ENCODE data around the gene CNGB1. TPM values are rescaled to one million over a fixed set of nuclear protein-coding genes. Genes with fewer than 3 reads are reported as not detected.

CNGB1 gene
- total RNA-seq, 1 experiment from 2014 or later, result not detected

DNA sequence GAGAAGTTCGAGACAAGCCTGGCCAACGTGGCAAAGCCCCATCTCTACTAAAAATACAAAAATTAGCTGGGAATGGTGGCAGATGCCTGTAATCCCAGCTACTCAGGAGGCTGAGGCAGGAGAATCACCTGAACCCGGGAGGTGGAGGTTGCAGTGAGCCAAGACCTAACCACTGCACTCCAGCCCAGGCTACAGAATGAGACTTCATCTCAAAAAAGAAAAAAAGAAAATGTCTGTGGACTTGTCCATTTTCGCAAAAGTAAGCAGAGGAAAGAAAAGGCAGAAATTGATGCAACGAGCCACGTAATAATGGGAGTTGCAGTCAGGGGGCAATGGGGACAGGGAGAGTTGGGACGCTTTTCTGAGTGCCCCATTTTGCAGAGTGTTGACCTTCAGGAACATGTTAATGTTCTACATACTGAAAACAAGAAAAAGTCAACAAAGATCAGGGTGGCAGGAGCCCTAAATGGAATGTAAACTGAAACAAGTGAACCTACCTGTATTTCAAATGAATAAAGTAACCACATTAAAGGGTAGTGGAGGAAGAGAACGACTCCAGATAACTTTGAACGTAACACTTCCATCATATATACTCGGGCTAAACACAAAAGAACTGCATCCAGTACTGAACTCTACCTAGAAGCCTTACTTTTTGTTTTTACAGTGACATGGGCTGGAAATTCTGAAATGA is 76.4 kb downstream of the CNGB1 start:
- Mint-ChIP-seq H3K9me3 (no peaks in the 10 kb centered on the region), H3K4me1 (peaks cover 34% of the 10 kb centered on the region), H3K36me3 (no peaks in the 10 kb centered on the region), H3K27ac (0 out of 2 replicates have a peak overlapping the region, but pooled peaks have one; percentile 7), H3K4me3 (no peak overlapping the region), H3K27me3 (ENCODE audit: low read depth) (no peaks in the 10 kb centered on the region)
- POLR2A ChIA-PET, result interaction anchor here (0.7 kb wide), 1 partner anchor 31 kb away, joined by 3 read pairs; no protein-coding TSS in a partner anchor
- ATAC-seq, result no peak
- TF ChIP-seq, protein P1, sequence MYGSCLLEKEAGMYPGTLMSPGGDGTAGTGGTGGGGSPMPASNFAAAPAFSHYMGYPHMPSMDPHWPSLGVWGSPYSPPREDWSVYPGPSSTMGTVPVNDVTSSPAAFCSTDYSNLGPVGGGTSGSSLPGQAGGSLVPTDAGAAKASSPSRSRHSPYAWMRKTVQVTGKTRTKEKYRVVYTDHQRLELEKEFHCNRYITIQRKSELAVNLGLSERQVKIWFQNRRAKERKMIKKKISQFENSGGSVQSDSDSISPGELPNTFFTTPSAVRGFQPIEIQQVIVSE (CRISPR knock-in tag; IDR thresholded peaks at IDR 0.05; ENCODE audit: borderline replicate concordance), result no peak
- TF ChIP-seq TEAD1 (CRISPR knock-in tag; IDR thresholded peaks at IDR 0.05) (no peak), NFE2L1 (CRISPR knock-in tag; IDR thresholded peaks at IDR 0.05) (no peak), SMAD3 (CRISPR knock-in tag; IDR thresholded peaks at IDR 0.05; ENCODE audit: borderline replicate concordance) (no peak), PREB (CRISPR knock-in tag; IDR thresholded peaks at IDR 0.05; ENCODE audit: borderline replicate concordance) (no peak), HMGXB4 (CRISPR knock-in tag; IDR thresholded peaks at IDR 0.05) (no peak), NR1H2 (CRISPR knock-in tag; IDR thresholded peaks at IDR 0.05) (no peak), IRF1 (CRISPR knock-in tag; IDR thresholded peaks at IDR 0.05) (no peak), USF2 (CRISPR knock-in tag; IDR thresholded peaks at IDR 0.05) (no peak), ZNF219 (CRISPR knock-in tag; IDR thresholded peaks at IDR 0.05; ENCODE audit: borderline replicate concordance) (no peak), MYBL2 (CRISPR knock-in tag; IDR thresholded peaks at IDR 0.05) (no peak), STAT6 (CRISPR knock-in tag; conservative IDR thresholded peaks at IDR 0.05; ENCODE audit: low read depth) (no peak)
- TF ChIP-seq, protein P2, sequence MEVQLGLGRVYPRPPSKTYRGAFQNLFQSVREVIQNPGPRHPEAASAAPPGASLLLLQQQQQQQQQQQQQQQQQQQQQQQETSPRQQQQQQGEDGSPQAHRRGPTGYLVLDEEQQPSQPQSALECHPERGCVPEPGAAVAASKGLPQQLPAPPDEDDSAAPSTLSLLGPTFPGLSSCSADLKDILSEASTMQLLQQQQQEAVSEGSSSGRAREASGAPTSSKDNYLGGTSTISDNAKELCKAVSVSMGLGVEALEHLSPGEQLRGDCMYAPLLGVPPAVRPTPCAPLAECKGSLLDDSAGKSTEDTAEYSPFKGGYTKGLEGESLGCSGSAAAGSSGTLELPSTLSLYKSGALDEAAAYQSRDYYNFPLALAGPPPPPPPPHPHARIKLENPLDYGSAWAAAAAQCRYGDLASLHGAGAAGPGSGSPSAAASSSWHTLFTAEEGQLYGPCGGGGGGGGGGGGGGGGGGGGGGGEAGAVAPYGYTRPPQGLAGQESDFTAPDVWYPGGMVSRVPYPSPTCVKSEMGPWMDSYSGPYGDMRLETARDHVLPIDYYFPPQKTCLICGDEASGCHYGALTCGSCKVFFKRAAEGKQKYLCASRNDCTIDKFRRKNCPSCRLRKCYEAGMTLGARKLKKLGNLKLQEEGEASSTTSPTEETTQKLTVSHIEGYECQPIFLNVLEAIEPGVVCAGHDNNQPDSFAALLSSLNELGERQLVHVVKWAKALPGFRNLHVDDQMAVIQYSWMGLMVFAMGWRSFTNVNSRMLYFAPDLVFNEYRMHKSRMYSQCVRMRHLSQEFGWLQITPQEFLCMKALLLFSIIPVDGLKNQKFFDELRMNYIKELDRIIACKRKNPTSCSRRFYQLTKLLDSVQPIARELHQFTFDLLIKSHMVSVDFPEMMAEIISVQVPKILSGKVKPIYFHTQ (CRISPR knock-in tag; IDR thresholded peaks at IDR 0.05), result no peak
- TF ChIP-seq, protein P3, sequence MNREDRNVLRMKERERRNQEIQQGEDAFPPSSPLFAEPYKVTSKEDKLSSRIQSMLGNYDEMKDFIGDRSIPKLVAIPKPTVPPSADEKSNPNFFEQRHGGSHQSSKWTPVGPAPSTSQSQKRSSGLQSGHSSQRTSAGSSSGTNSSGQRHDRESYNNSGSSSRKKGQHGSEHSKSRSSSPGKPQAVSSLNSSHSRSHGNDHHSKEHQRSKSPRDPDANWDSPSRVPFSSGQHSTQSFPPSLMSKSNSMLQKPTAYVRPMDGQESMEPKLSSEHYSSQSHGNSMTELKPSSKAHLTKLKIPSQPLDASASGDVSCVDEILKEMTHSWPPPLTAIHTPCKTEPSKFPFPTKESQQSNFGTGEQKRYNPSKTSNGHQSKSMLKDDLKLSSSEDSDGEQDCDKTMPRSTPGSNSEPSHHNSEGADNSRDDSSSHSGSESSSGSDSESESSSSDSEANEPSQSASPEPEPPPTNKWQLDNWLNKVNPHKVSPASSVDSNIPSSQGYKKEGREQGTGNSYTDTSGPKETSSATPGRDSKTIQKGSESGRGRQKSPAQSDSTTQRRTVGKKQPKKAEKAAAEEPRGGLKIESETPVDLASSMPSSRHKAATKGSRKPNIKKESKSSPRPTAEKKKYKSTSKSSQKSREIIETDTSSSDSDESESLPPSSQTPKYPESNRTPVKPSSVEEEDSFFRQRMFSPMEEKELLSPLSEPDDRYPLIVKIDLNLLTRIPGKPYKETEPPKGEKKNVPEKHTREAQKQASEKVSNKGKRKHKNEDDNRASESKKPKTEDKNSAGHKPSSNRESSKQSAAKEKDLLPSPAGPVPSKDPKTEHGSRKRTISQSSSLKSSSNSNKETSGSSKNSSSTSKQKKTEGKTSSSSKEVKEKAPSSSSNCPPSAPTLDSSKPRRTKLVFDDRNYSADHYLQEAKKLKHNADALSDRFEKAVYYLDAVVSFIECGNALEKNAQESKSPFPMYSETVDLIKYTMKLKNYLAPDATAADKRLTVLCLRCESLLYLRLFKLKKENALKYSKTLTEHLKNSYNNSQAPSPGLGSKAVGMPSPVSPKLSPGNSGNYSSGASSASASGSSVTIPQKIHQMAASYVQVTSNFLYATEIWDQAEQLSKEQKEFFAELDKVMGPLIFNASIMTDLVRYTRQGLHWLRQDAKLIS (CRISPR knock-in tag; IDR thresholded peaks at IDR 0.05; ENCODE audit: borderline replicate concordance), result no peak
- TF ChIP-seq, protein P4, sequence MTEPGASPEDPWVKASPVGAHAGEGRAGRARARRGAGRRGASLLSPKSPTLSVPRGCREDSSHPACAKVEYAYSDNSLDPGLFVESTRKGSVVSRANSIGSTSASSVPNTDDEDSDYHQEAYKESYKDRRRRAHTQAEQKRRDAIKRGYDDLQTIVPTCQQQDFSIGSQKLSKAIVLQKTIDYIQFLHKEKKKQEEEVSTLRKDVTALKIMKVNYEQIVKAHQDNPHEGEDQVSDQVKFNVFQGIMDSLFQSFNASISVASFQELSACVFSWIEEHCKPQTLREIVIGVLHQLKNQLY (CRISPR knock-in tag; IDR thresholded peaks at IDR 0.05), result no peak
- TF ChIP-seq, protein P5, sequence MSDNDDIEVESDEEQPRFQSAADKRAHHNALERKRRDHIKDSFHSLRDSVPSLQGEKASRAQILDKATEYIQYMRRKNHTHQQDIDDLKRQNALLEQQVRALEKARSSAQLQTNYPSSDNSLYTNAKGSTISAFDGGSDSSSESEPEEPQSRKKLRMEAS (CRISPR knock-in tag; IDR thresholded peaks at IDR 0.05), result no peak
- DNase-seq (ENCODE audit: low spot score), result no peak
- CTCF ChIA-PET, result interaction anchor here (0.9 kb wide), 1 partner anchor 31 kb away, joined by 3 read pairs; no protein-coding TSS in a partner anchor

All from WTC11 (cell line).